HepG2 (cell line): ENCODE results near the gene NOB1. TPM values are rescaled to one million over a fixed set of nuclear protein-coding genes. Genes with fewer than 3 reads are reported as not detected.
A peak's percentile ranks its signal among the peaks of the same experiment; 100 is the strongest.

Source experiments
- GPBP1L1 ChIP-seq: sonication (generic); formaldehyde crosslinking; IDR thresholded peaks from 2 replicates; pipeline ENCODE4 v1.5.0; 2020; ENCODE audit warnings: mild to moderate bottlenecking, missing genetic modification reagents
- MBD4 ChIP-seq: IDR thresholded peaks from 2 replicates; pipeline ENCODE4 v1.6.1; 2012; ENCODE audit warnings: low read length, inconsistent platforms, borderline replicate concordance
- NFAT5 ChIP-seq: sonication (generic); formaldehyde crosslinking; IDR thresholded peaks from 2 replicates; pipeline ENCODE4 v1.4.0; 2020; ENCODE audit warnings: missing genetic modification reagents
- PCBP2 ChIP-seq: fragments of 200-400 bp; formaldehyde crosslinking; optimal IDR thresholded peaks from 2 replicates; pipeline ENCODE3; 2018; ENCODE audit warnings: low read length, low read depth; ENCODE audit not compliant: poor library complexity, severe bottlenecking
- RBFOX2 ChIP-seq: fragments of 200-400 bp; formaldehyde crosslinking; IDR thresholded peaks from 2 replicates; pipeline ENCODE4 v1.6.1; 2017; ENCODE audit warnings: low read depth, mild to moderate bottlenecking, low read length
- TFDP2 ChIP-seq: sonication (generic); formaldehyde crosslinking; IDR thresholded peaks from 2 replicates; pipeline ENCODE4 v1.4.0; 2020; ENCODE audit warnings: missing genetic modification reagents
- TOE1 ChIP-seq: sonication (generic); formaldehyde crosslinking; IDR thresholded peaks from 2 replicates; pipeline ENCODE4 v1.4.0; 2020; ENCODE audit warnings: mild to moderate bottlenecking, missing genetic modification reagents
- ZNF382 ChIP-seq: sonication (generic); formaldehyde crosslinking; IDR thresholded peaks from 2 replicates; pipeline ENCODE4 v1.5.0; 2020; ENCODE audit warnings: missing genetic modification reagents, mild to moderate bottlenecking, borderline replicate concordance
- ZNF670 ChIP-seq: sonication (generic); formaldehyde crosslinking; IDR thresholded peaks from 2 replicates; pipeline ENCODE4 v1.8.0; 2022; ENCODE audit warnings: mild to moderate bottlenecking, missing genetic modification reagents, borderline replicate concordance
- ZNF749 ChIP-seq: sonication (generic); formaldehyde crosslinking; IDR thresholded peaks from 2 replicates; pipeline ENCODE4 v1.8.0; 2022; ENCODE audit warnings: mild to moderate bottlenecking, missing genetic modification reagents, moderate library complexity, borderline replicate concordance
- ZNF782 ChIP-seq: sonication (generic); formaldehyde crosslinking; IDR thresholded peaks from 2 replicates; pipeline ENCODE4 v1.4.0; 2020; ENCODE audit warnings: missing genetic modification reagents, mild to moderate bottlenecking, borderline replicate concordance
- polyA plus RNA-seq, 8 experiments: library from polyadenylated mRNA; depleted of rRNA in 3 of 8; stranded (reverse) in 7 of 8; unstranded in 1 of 8; fragments of >200 nt; fragmentation: Illumina TruSeq in 4 of 8; extraction: Trizol in 4 of 8; gene quantifications; 2 replicates each; pipeline versions ENCODE4 v1.2.1 to v1.2.3, GENCODE V29; 2011 to 2016; ENCODE audit warnings: low read depth in 4 of 8, missing spikeins in 1 of 8, mixed read lengths in 1 of 8; ENCODE audit not compliant: insufficient read depth in 1 of 8
- total RNA-seq, 5 experiments: library from RNA; depleted of rRNA; stranded (reverse); fragments of >200 nt; fragmentation: Illumina TruSeq; extraction: Trizol; gene quantifications; 2 replicates each; pipeline ENCODE4 v1.2.3, GENCODE V29; 2016; ENCODE audit warnings: low read depth in 1 of 5
- TF ChIP-seq, protein P1 (sequence below): sonication (generic); formaldehyde crosslinking; IDR thresholded peaks from 2 replicates; pipeline ENCODE4 v1.4.0; 2020; ENCODE audit warnings: mild to moderate bottlenecking, missing genetic modification reagents
- TF ChIP-seq, protein P2 (sequence below): sonication (generic); formaldehyde crosslinking; IDR thresholded peaks from 2 replicates; pipeline ENCODE4 v1.5.0; 2020; ENCODE audit warnings: mild to moderate bottlenecking, missing genetic modification reagents
- TF ChIP-seq, protein P3 (sequence below): sonication (generic); formaldehyde crosslinking; IDR thresholded peaks from 2 replicates; pipeline ENCODE4 v1.4.0; 2020; ENCODE audit warnings: missing genetic modification reagents
- TF ChIP-seq, protein P4 (sequence below): conservative IDR thresholded peaks from 2 replicates; pipeline ENCODE4 v1.6.1; 2018; ENCODE audit warnings: missing genetic modification reagents

The NOB1 gene
- total and polyA plus RNA-seq, 2 of the 13 experiments (the other 11 are each of a cell fraction or from before 2014, with no cell fraction given), result 47.1 to 162 TPM

DNA sequence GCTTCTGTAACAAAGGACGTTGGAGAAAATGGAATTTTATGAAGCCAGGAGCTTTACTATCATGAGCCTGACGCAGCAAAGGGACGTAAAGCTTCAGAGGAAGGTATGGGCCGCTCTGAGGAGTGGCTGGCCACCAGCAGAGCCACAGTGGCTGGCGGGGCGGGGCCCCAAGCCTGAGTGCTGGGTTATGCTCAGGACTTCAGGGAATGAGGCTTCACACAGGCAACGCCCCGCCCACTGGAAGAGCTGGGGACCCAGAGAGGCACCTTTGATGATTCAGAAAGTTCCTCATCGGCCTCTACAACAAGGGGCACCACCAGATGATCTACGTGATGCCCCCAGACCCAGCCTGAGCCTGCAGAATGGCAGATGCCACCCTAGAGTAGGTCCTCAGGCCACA lies 8.8 kb downstream of the NOB1 start (continued):
- TF ChIP-seq NFAT5 (CRISPR knock-in tag) (no peak), MBD4 (0 out of 2 replicates have a peak, but pooled peaks have one; percentile 0), TFDP2 (CRISPR knock-in tag) (no peak), ZNF749 (no peak), ZNF782 (no peak), ZNF382 (CRISPR knock-in tag) (no peak), RBFOX2 (peak; percentile 66), ZNF670 (CRISPR knock-in tag) (no peak), GPBP1L1 (no peak), TOE1 (CRISPR knock-in tag) (no peak), PCBP2 (no peak)
- TF ChIP-seq, protein P1, sequence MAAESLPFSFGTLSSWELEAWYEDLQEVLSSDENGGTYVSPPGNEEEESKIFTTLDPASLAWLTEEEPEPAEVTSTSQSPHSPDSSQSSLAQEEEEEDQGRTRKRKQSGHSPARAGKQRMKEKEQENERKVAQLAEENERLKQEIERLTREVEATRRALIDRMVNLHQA (CRISPR knock-in tag), result no peak
- TF ChIP-seq, protein P2, sequence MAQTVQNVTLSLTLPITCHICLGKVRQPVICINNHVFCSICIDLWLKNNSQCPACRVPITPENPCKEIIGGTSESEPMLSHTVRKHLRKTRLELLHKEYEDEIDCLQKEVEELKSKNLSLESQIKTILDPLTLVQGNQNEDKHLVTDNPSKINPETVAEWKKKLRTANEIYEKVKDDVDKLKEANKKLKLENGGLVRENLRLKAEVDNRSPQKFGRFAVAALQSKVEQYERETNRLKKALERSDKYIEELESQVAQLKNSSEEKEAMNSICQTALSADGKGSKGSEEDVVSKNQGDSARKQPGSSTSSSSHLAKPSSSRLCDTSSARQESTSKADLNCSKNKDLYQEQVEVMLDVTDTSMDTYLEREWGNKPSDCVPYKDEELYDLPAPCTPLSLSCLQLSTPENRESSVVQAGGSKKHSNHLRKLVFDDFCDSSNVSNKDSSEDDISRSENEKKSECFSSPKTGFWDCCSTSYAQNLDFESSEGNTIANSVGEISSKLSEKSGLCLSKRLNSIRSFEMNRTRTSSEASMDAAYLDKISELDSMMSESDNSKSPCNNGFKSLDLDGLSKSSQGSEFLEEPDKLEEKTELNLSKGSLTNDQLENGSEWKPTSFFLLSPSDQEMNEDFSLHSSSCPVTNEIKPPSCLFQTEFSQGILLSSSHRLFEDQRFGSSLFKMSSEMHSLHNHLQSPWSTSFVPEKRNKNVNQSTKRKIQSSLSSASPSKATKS (CRISPR knock-in tag), result no peak
- TF ChIP-seq, protein P3, sequence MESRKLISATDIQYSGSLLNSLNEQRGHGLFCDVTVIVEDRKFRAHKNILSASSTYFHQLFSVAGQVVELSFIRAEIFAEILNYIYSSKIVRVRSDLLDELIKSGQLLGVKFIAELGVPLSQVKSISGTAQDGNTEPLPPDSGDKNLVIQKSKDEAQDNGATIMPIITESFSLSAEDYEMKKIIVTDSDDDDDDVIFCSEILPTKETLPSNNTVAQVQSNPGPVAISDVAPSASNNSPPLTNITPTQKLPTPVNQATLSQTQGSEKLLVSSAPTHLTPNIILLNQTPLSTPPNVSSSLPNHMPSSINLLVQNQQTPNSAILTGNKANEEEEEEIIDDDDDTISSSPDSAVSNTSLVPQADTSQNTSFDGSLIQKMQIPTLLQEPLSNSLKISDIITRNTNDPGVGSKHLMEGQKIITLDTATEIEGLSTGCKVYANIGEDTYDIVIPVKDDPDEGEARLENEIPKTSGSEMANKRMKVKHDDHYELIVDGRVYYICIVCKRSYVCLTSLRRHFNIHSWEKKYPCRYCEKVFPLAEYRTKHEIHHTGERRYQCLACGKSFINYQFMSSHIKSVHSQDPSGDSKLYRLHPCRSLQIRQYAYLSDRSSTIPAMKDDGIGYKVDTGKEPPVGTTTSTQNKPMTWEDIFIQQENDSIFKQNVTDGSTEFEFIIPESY, result no peak
- TF ChIP-seq, protein P4, sequence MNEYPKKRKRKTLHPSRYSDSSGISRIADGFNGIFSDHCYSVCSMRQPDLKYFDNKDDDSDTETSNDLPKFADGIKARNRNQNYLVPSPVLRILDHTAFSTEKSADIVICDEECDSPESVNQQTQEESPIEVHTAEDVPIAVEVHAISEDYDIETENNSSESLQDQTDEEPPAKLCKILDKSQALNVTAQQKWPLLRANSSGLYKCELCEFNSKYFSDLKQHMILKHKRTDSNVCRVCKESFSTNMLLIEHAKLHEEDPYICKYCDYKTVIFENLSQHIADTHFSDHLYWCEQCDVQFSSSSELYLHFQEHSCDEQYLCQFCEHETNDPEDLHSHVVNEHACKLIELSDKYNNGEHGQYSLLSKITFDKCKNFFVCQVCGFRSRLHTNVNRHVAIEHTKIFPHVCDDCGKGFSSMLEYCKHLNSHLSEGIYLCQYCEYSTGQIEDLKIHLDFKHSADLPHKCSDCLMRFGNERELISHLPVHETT (CRISPR knock-in tag), result no peak
